DND-41 (cell line): ENCODE results near the gene TSHZ2.
"Not testable (repeated sequence)": the region's sequence is repeated elsewhere in the genome, so short reads cannot be mapped to it uniquely, and the experiment has no call there.

Experiments used
- ATAC-seq: fragments of 200-7000 bp; cut with Tn5 transposase; 3 replicates; pipeline ENCODE4 v1.9.1; 2021; ENCODE audit warnings: low read depth; ENCODE audit not compliant: insufficient read depth
- DNase-seq: peaks from one replicate; pipeline ENCODE4 v3.0.0-alpha.2; 2020
- H2AFZ ChIP-seq: 2 replicates; pipeline ENCODE4 v1.6.0; 2012; ENCODE audit warnings: low read depth, low read length
- H3K27ac ChIP-seq: 2 replicates; pipeline ENCODE4 v1.5.1; 2012; ENCODE audit warnings: low read length, inconsistent platforms
- H3K27me3 ChIP-seq: fragments of 200-600 bp; sonication (generic); 2 replicates; pipeline ENCODE4 v1.6.0; 2012; ENCODE audit warnings: low read length, mild to moderate bottlenecking, inconsistent platforms; ENCODE audit not compliant: insufficient read depth, poor library complexity
- H3K36me3 ChIP-seq: 2 replicates; pipeline ENCODE4 v1.5.1; 2012; ENCODE audit warnings: low read length, inconsistent platforms; ENCODE audit not compliant: insufficient read depth
- H3K4me1 ChIP-seq: 2 replicates; pipeline ENCODE4 v1.5.1; 2012; ENCODE audit warnings: mild to moderate bottlenecking, low read length; ENCODE audit not compliant: insufficient read depth
- H3K4me2 ChIP-seq: 2 replicates; pipeline ENCODE4 v1.6.0; 2012; ENCODE audit warnings: mild to moderate bottlenecking, moderate library complexity, low read length, inconsistent platforms; ENCODE audit not compliant: insufficient read depth
- H3K4me3 ChIP-seq, 2 experiments: fragments of 200-600 bp in 1 of 2; shearing (Covaris generic) in 1 of 2; 2 replicates each; pipeline ENCODE4 v1.5.1; 2012 to 2016; ENCODE audit warnings: inconsistent platforms in 2 of 2, low read length in 2 of 2, mild to moderate bottlenecking in 2 of 2, low read depth in 1 of 2, moderate library complexity in 1 of 2
- H3K79me2 ChIP-seq: 2 replicates; pipeline ENCODE4 v1.6.0; 2012; ENCODE audit warnings: low read length, inconsistent platforms; ENCODE audit not compliant: insufficient read depth
- H3K9ac ChIP-seq: 2 replicates; pipeline ENCODE4 v1.6.0; 2012; ENCODE audit warnings: low read depth, mild to moderate bottlenecking, inconsistent platforms, low read length, moderate library complexity
- H3K9me3 ChIP-seq: 2 replicates; pipeline ENCODE4 v1.5.1; 2012; ENCODE audit warnings: low read length, moderate library complexity, mild to moderate bottlenecking, inconsistent platforms; ENCODE audit not compliant: insufficient read depth, severe bottlenecking
- H4K20me1 ChIP-seq: 2 replicates; pipeline ENCODE4 v1.6.0; 2012; ENCODE audit warnings: low read length; ENCODE audit not compliant: insufficient read depth
- EZH2 ChIP-seq: IDR thresholded peaks from 3 replicates; pipeline ENCODE4 v1.6.1; 2012; ENCODE audit warnings: borderline replicate concordance, low read depth, mild to moderate bottlenecking, moderate library complexity, low read length, inconsistent platforms; ENCODE audit not compliant: severe bottlenecking
- TF ChIP-seq, protein P1 (sequence below): IDR thresholded peaks from 2 replicates; pipeline ENCODE4 v1.5.1; 2012; ENCODE audit warnings: borderline replicate concordance, low read length, moderate library complexity, mild to moderate bottlenecking; ENCODE audit not compliant: poor library complexity, severe bottlenecking; ENCODE audit errors: extremely low read depth

TSHZ2 gene

DNA sequence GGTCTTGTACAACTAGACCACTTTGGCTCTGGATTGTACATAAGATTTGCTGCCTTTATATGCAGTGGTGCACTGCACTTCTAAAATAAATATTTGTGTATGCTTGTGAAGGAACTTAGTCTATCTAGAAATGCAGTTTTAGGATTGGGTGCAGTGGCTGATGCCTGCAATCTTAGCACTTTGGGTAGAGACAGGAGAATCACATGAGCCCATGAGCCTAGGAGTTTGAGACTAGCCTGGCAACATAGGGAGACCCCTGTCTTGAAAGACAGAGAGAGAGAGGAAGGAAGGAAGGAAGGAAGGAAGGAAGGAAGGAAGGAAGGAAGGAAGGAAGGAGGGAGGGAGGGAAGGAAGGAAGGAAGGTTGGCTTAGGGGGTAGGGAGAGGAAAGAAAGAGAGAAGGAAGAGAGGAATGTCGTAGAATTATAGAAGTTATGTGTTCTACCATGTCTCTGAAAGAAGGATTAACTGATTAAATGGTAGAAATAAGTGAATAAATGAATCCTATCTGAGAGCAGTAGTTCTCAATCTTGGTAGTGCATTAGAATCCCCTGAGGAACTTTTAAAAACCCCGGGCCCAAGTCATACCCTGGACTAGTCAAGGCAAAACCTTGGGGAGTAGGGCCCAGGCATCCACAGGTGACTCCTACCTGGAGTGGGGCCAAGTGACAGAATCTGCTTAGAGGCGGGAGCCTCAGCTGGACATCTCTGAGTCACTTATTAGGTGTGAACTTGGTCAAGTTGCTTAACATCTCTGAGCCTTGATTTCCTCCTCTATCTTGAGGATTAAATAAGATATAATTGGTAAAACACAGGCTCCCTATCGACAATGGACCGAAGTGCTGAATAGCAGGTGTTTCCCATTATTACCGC lies 491.2 kb downstream of the TSHZ2 start:
- Histone ChIP-seq H3K4me3 (no peak overlapping the region), H3K4me2 (no peak overlapping the region), H3K79me2 (no peaks in the 10 kb centered on the region), H3K4me1 (no peaks in the 10 kb centered on the region), H3K27ac (no peak overlapping the region), H3K9ac (no peak overlapping the region), H3K27me3 (no peaks in the 10 kb centered on the region), H2AFZ (no peak overlapping the region), H3K9me3 (no peaks in the 10 kb centered on the region), H3K36me3 (no peaks in the 10 kb centered on the region), H4K20me1 (no peaks in the 10 kb centered on the region)
- TF ChIP-seq EZH2 = no peak
- TF ChIP-seq, protein P1, sequence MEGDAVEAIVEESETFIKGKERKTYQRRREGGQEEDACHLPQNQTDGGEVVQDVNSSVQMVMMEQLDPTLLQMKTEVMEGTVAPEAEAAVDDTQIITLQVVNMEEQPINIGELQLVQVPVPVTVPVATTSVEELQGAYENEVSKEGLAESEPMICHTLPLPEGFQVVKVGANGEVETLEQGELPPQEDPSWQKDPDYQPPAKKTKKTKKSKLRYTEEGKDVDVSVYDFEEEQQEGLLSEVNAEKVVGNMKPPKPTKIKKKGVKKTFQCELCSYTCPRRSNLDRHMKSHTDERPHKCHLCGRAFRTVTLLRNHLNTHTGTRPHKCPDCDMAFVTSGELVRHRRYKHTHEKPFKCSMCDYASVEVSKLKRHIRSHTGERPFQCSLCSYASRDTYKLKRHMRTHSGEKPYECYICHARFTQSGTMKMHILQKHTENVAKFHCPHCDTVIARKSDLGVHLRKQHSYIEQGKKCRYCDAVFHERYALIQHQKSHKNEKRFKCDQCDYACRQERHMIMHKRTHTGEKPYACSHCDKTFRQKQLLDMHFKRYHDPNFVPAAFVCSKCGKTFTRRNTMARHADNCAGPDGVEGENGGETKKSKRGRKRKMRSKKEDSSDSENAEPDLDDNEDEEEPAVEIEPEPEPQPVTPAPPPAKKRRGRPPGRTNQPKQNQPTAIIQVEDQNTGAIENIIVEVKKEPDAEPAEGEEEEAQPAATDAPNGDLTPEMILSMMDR = no peak
- ATAC-seq (no peak), DNase-seq (no peak)

DNA sequence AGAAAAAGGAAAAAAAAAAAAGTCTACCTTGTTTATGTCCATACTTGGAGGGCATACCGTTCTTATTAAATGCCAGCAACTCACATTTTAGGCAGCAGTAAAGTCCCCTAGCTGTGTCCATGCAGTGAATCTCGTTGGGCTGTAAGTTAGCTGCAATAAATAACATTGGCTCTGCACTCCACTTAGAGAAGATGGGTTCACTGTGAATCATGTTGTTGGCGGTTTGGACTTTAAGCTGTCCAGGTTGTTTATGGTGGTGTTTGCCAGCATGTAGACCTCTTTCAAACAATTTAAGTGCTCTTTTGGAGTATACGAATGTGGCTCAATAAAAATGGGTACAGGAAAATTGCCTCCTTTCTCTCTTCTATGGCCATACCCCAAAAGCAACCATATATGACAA lies 494.1 kb downstream of the TSHZ2 start:
- TF ChIP-seq, protein P1 = no peak
- no peak for TF ChIP-seq EZH2
- no peaks in the 10 kb centered on the region for H3K79me2 ChIP-seq
- no peak overlapping the region for H3K4me3 ChIP-seq
- H3K9ac ChIP-seq = no peak overlapping the region
- no peak for DNase-seq
- H3K36me3 ChIP-seq = no peaks in the 10 kb centered on the region
- no peaks in the 10 kb centered on the region for H4K20me1 ChIP-seq
- no peaks in the 10 kb centered on the region for H3K9me3 ChIP-seq
- no peak overlapping the region for H3K27ac ChIP-seq
- H2AFZ ChIP-seq = no peak overlapping the region
- ATAC-seq = no peak
- no peaks in the 10 kb centered on the region for H3K4me1 ChIP-seq
- no peaks in the 10 kb centered on the region for H3K27me3 ChIP-seq
- H3K4me2 ChIP-seq = no peak overlapping the region

DNA sequence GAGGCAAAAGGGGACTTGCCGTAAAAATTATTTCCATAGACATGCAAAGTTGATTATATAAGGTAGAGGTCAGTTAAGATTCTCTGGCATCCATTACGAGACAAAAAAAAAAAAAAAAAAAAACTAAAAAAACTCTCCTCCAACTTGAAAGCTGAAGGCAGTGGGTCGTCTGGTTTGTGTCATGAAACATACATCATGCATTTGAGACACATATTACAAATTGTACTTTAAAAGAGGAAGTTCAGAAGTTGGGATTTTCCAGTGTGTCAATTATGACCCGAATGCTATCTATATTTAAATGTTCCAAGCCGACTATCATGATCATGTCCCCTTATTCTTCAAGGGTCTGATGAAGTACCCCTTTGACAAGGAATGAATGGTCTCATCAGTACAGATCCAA lies 496.4 kb downstream of the TSHZ2 start:
- ATAC-seq = no peak
- Histone ChIP-seq H2AFZ (no peak overlapping the region), H3K4me1 (no peaks in the 10 kb centered on the region), H3K36me3 (no peaks in the 10 kb centered on the region), H3K79me2 (no peaks in the 10 kb centered on the region), H3K4me3 (no peak overlapping the region), H3K27me3 (no peaks in the 10 kb centered on the region), H3K4me2 (no peak overlapping the region), H3K27ac (no peak overlapping the region), H3K9ac (no peak overlapping the region), H4K20me1 (no peaks in the 10 kb centered on the region), H3K9me3 (no peaks in the 10 kb centered on the region)
- TF ChIP-seq, protein P1 = no peak
- DNase-seq = no peak

DNA sequence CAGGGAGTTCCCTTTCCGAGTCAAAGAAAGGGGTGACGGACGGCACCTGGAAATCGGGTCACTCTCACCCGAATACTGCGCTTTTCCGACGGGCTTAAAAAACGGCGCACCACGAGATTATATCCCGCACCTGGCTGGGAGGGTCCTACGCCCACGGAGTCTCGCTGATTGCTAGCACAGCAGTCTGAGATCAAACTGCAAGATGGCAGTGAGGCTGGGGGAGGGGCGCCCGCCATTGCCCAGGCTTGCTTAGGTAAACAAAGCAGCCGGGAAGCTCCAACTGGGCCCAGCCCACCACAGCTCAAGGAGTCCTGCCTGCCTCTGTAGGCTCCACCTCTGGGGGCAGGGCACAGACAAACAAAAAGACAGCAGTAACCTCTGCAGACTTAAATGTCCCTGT lies 500.7 kb downstream of the TSHZ2 start:
- H3K27me3 ChIP-seq, ATAC-seq, H3K27ac ChIP-seq: not testable (repeated sequence)

More for the DNA sequence above, 500.7 kb downstream of the TSHZ2 start:
- H4K20me1 ChIP-seq, H3K4me3 ChIP-seq, H3K9me3 ChIP-seq, H3K36me3 ChIP-seq, H3K4me1 ChIP-seq, H3K4me2 ChIP-seq, DNase-seq, H2AFZ ChIP-seq, H3K9ac ChIP-seq, H3K79me2 ChIP-seq: not testable (repeated sequence)
